Mesenchymal stem cell (in vitro differentiated cells and primary cell): ENCODE results near the gene CERS6.

Source experiments
- DNase-seq: peaks from one replicate; pipeline ENCODE4 v3.0.0-alpha.2; 2013
- H2AFZ ChIP-seq: one replicate; pipeline ENCODE4 v1.6.1; 2013; ENCODE audit warnings: low read depth, mild to moderate bottlenecking, control low read depth, inconsistent platforms, low read length, moderate library complexity
- H2AK5ac ChIP-seq: 2 replicates; pipeline ENCODE4 v1.6.1; 2013; ENCODE audit warnings: low read length, moderate library complexity, mild to moderate bottlenecking, inconsistent platforms; ENCODE audit not compliant: severe bottlenecking
- H2BK120ac ChIP-seq: one replicate; pipeline ENCODE4 v1.6.1; 2013; ENCODE audit warnings: low read depth, mild to moderate bottlenecking, inconsistent platforms, low read length, moderate library complexity
- H2BK12ac ChIP-seq, 2 experiments: one replicate each; pipeline ENCODE4 v1.6.1; 2013; ENCODE audit warnings: inconsistent platforms in 2 of 2, low read length in 2 of 2, mild to moderate bottlenecking in 2 of 2, moderate library complexity in 2 of 2, control low read depth in 1 of 2
- H2BK15ac ChIP-seq: one replicate; pipeline ENCODE4 v1.6.1; 2013; ENCODE audit warnings: mild to moderate bottlenecking, low read depth, inconsistent platforms; ENCODE audit not compliant: poor library complexity, severe bottlenecking
- H2BK5ac ChIP-seq: 2 replicates; pipeline ENCODE4 v1.6.1; 2013; ENCODE audit warnings: low read depth, mild to moderate bottlenecking, low read length, control low read depth, inconsistent platforms; ENCODE audit not compliant: poor library complexity, severe bottlenecking
- H3K14ac ChIP-seq, 2 experiments: one replicate each; pipeline ENCODE4 v1.6.1; 2013; ENCODE audit warnings: inconsistent platforms in 2 of 2, low read length in 2 of 2, control low read depth in 1 of 2, mild to moderate bottlenecking in 1 of 2, moderate library complexity in 1 of 2
- H3K18ac ChIP-seq, 2 experiments: one replicate each; pipeline ENCODE4 v1.6.1; 2013; ENCODE audit warnings: inconsistent platforms in 2 of 2, low read length in 2 of 2, control low read depth in 1 of 2, low read depth in 1 of 2, mild to moderate bottlenecking in 1 of 2
- H3K23ac ChIP-seq, 2 experiments: one replicate each; pipeline ENCODE4 v1.6.1; 2013; ENCODE audit warnings: inconsistent platforms in 2 of 2, low read length in 2 of 2, mild to moderate bottlenecking in 2 of 2, moderate library complexity in 2 of 2, control low read depth in 1 of 2
- H3K27ac ChIP-seq: 2 replicates; pipeline ENCODE4 v1.5.1; 2013; ENCODE audit warnings: mild to moderate bottlenecking, moderate library complexity, low read length, control low read depth, inconsistent platforms; ENCODE audit not compliant: poor library complexity, severe bottlenecking
- H3K27me3 ChIP-seq, 2 experiments: 2 replicates each; pipeline versions ENCODE4 v1.6.1 to v1.7.0; 2013; ENCODE audit warnings: low read length in 2 of 2, mild to moderate bottlenecking in 2 of 2, moderate library complexity in 2 of 2, control low read depth in 1 of 2, inconsistent platforms in 1 of 2; ENCODE audit not compliant: control insufficient read depth in 1 of 2, insufficient read depth in 1 of 2
- H3K36me3 ChIP-seq, 2 experiments: 2 replicates each; pipeline versions ENCODE4 v1.6.1 to v1.7.0; 2013; ENCODE audit warnings: low read length in 2 of 2, control low read depth in 1 of 2, inconsistent platforms in 1 of 2, low read depth in 1 of 2, mild to moderate bottlenecking in 1 of 2; ENCODE audit not compliant: insufficient read depth in 2 of 2, control insufficient read depth in 1 of 2
- H3K4ac ChIP-seq, 2 experiments: one replicate each; pipeline ENCODE4 v1.6.1; 2013; ENCODE audit warnings: inconsistent platforms in 2 of 2, low read length in 2 of 2, mild to moderate bottlenecking in 2 of 2, moderate library complexity in 2 of 2, control low read depth in 1 of 2, low read depth in 1 of 2
- H3K4me1 ChIP-seq: 2 replicates; pipeline ENCODE4 v1.6.1; 2013; ENCODE audit warnings: low read depth, low read length, control low read depth; ENCODE audit not compliant: control insufficient read depth, insufficient read depth
- H3K4me2 ChIP-seq: 2 replicates; pipeline ENCODE4 v1.6.1; 2013; ENCODE audit warnings: low read length, mild to moderate bottlenecking, inconsistent platforms; ENCODE audit not compliant: poor library complexity, severe bottlenecking
- H3K4me3 ChIP-seq, 2 experiments: 2 replicates each; pipeline versions ENCODE4 v1.5.1 to v1.7.0; 2013; ENCODE audit warnings: low read length in 2 of 2, mild to moderate bottlenecking in 2 of 2, control low read depth in 1 of 2, low read depth in 1 of 2; ENCODE audit not compliant: insufficient read depth in 1 of 2
- H3K79me1 ChIP-seq: replicated peaks from 2 replicates; pipeline ENCODE4 v1.6.1; 2013; ENCODE audit warnings: mild to moderate bottlenecking, control low read depth, low read length, inconsistent platforms; ENCODE audit not compliant: poor library complexity, severe bottlenecking
- H3K9ac ChIP-seq: 2 replicates; pipeline ENCODE4 v1.7.0; 2013; ENCODE audit warnings: mild to moderate bottlenecking, low read length, moderate library complexity
- H3K9me3 ChIP-seq: 2 replicates; pipeline ENCODE4 v1.7.0; 2013; ENCODE audit warnings: mild to moderate bottlenecking, low read length; ENCODE audit not compliant: control insufficient read depth
- H4K8ac ChIP-seq: one replicate; pipeline ENCODE4 v1.6.1; 2013; ENCODE audit warnings: inconsistent platforms, mild to moderate bottlenecking, low read length, moderate library complexity
- H4K91ac ChIP-seq: one replicate; pipeline ENCODE4 v1.6.1; 2013; ENCODE audit warnings: mild to moderate bottlenecking, low read length, inconsistent platforms
- WGBS: methylation state at CpG from one replicate; pipeline ENCODE4 v1.1.7; 2013; ENCODE audit warnings: mixed read lengths; 5-methylcytosine and 5-hydroxymethylcytosine counted together

CERS6 gene

GRCh38 chr2:168773719-168774521 lies 317.8 kb downstream of the CERS6 start:
- H3K4ac ChIP-seq: no peak overlapping the region
- no peaks in the 10 kb centered on the region for H3K9me3 ChIP-seq
- no peaks in the 10 kb centered on the region for H3K79me1 ChIP-seq
- no peak overlapping the region for H3K9ac ChIP-seq
- H2AFZ ChIP-seq: no peak overlapping the region
- no peak overlapping the region for H2BK12ac ChIP-seq
- H3K36me3 ChIP-seq: no peaks in the 10 kb centered on the region
- no peak overlapping the region for H3K23ac ChIP-seq
- H3K18ac ChIP-seq: no peak overlapping the region
- peak; percentile 67 for DNase-seq
- H2BK5ac ChIP-seq: no peak overlapping the region
- no peak overlapping the region for H3K27ac ChIP-seq
- no peaks in the 10 kb centered on the region for H3K27me3 ChIP-seq
- no peak overlapping the region for H4K91ac ChIP-seq
- no peak overlapping the region for H2BK15ac ChIP-seq
- H2AK5ac ChIP-seq: no peak overlapping the region
- no peak overlapping the region for H4K8ac ChIP-seq
- no peaks in the 10 kb centered on the region for H3K4me1 ChIP-seq
- H3K4me3 ChIP-seq: no peak overlapping the region
- 72% methylated on average over 8 of the region's 9 CpGs for WGBS
- no peak overlapping the region for H3K4me2 ChIP-seq
- H3K14ac ChIP-seq: no peak overlapping the region
- no peak overlapping the region for H2BK120ac ChIP-seq

DNA sequence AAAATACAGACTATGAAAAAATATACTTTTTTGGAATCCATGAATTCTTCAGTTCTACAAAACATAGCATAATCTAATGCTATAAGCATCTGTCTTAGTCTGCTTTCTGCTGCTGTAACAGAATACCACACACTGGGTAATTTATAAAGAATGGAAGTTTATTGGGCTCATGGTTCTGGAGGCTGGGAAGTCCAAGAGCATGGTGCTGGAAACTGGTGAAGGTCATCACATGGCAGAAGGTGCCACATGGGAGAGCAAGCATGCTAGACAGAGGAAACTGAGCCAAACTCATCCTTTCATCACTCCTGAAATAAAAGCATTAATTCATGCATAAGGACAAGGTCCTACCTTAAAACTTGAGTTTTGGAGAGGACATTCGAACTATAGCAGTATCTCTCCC lies 319.8 kb downstream of the CERS6 start:
- H3K4ac ChIP-seq: no peak overlapping the region
- WGBS: 94% methylated on average over 1 of the region's 1 CpG

DNA sequence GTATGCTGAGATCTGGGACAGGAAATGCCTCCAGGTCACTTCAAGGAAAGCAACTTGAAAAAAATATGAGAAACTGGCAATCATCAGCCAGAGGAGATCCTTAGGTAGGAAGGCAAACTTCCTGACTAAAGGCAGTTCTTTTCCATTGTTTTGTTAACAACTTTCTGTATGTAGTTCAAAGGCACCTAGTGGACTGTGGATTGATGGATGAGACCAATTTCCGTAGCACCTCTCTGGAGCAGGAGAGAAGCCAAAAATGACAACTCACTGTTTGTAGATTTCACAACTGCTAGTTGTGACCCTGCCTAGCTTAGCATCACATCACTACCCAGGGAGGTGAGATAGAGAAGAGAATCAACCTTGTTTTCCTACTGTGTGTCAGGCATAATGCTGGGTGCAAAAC lies 324.6 kb downstream of the CERS6 start:
- Histone ChIP-seq H3K9me3 (no peaks in the 10 kb centered on the region), H3K4me1 (no peaks in the 10 kb centered on the region), H3K9ac (no peak overlapping the region), H2BK12ac (no peak overlapping the region), H3K36me3 (no peaks in the 10 kb centered on the region), H2BK5ac (no peak overlapping the region), H3K79me1 (no peaks in the 10 kb centered on the region), H2BK15ac (no peak overlapping the region), H2AK5ac (no peak overlapping the region), H4K91ac (no peak overlapping the region), H3K18ac (no peak overlapping the region), H3K4ac (no peak overlapping the region), H3K4me2 (no peak overlapping the region), H3K23ac (no peak overlapping the region), H3K27ac (peak overlapping the region; percentile 6), H2BK120ac (no peak overlapping the region), H3K27me3 (no peaks in the 10 kb centered on the region), H2AFZ (no peak overlapping the region), H3K14ac (no peak overlapping the region), H4K8ac (no peak overlapping the region), H3K4me3 (no peak overlapping the region)
- 86% methylated on average over 1 of the region's 1 CpG for WGBS
- DNase-seq: no peak

More for the DNA sequence above, 319.8 kb downstream of the CERS6 start:
- Histone ChIP-seq H3K18ac (no peak overlapping the region), H3K79me1 (no peaks in the 10 kb centered on the region), H4K8ac (no peak overlapping the region), H3K9me3 (no peaks in the 10 kb centered on the region), H2BK15ac (no peak overlapping the region), H3K36me3 (no peaks in the 10 kb centered on the region), H4K91ac (no peak overlapping the region), H3K27me3 (no peaks in the 10 kb centered on the region), H3K4me3 (no peak overlapping the region), H3K27ac (no peak overlapping the region), H2BK120ac (no peak overlapping the region), H3K23ac (no peak overlapping the region), H3K4me2 (no peak overlapping the region), H2AK5ac (no peak overlapping the region), H3K4me1 (no peaks in the 10 kb centered on the region), H2BK5ac (no peak overlapping the region), H3K14ac (no peak overlapping the region), H2AFZ (no peak overlapping the region), H2BK12ac (no peak overlapping the region), H3K9ac (no peak overlapping the region)
- DNase-seq: no peak

DNA sequence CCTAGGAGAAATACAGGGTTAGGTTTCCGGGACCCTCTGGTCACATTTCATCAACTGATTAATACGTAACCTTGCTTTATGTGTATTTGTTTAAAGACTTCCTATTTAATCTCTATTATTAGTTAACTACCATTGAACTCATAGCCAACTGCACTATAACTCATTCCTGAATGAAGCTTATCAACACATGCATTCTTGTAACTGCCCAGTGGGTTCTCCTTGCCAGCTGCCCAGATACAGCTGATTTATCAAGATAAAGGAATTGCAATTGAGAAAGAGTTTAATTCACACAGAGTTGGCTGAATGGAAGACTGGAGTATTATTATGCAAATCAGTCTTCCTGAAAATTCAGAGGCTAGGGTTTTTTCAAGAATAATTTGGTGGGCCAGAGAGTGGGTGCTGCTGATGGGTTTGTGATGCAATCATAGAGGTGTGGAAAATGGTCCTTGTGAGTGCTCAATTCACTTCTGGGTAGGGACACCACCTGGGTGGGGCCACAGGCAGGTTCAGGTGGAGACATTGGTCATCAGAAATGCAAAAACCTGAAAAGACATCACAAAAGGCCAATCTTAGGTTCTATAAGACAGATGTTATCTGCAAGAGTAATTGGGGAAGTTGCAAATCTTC lies 325.2 kb downstream of the CERS6 start:
- no peak overlapping the region for H4K91ac ChIP-seq
- no peak overlapping the region for H3K18ac ChIP-seq
- H2BK5ac ChIP-seq: no peak overlapping the region
- 100% methylated on average over 1 of the region's 2 CpGs for WGBS
- H4K8ac ChIP-seq: no peak overlapping the region
- DNase-seq: no peak
- H3K14ac ChIP-seq: no peak overlapping the region
- H3K9me3 ChIP-seq: no peaks in the 10 kb centered on the region
- H3K79me1 ChIP-seq: no peaks in the 10 kb centered on the region
- H3K23ac ChIP-seq: no peak overlapping the region
- H2BK12ac ChIP-seq: no peak overlapping the region
- no peak overlapping the region for H2BK120ac ChIP-seq
- H3K27me3 ChIP-seq: peaks cover 0 to 1% of the 10 kb centered on the region in 2 experiments
- no peak overlapping the region for H3K4me3 ChIP-seq
- peak overlapping the region; percentile 6 for H3K27ac ChIP-seq
- no peak overlapping the region for H3K4ac ChIP-seq
- H2BK15ac ChIP-seq: no peak overlapping the region
- no peaks in the 10 kb centered on the region for H3K36me3 ChIP-seq
- H3K4me2 ChIP-seq: no peak overlapping the region
- no peak overlapping the region for H2AK5ac ChIP-seq
- no peak overlapping the region for H2AFZ ChIP-seq
- no peak overlapping the region for H3K9ac ChIP-seq
- H3K4me1 ChIP-seq: no peaks in the 10 kb centered on the region
